Nephron progenitor cell (in vitro differentiated cells): ENCODE data around the gene CENPT.
A peak's percentile ranks its signal among the peaks of the same experiment; 100 is the strongest.

Source experiments
- DNase-seq: peaks from one replicate; pipeline ENCODE4 v3.0.0; 2021
- H3K27ac Mint-ChIP-seq: 2 replicates; pipeline ENCODE4 v1.8.0; 2021; ENCODE audit warnings: mild to moderate bottlenecking, moderate library complexity, mixed read lengths
- H3K27me3 Mint-ChIP-seq: 2 replicates; pipeline ENCODE4 v1.8.0; 2021; ENCODE audit warnings: mild to moderate bottlenecking, low read depth, mixed read lengths; ENCODE audit not compliant: poor library complexity
- H3K36me3 Mint-ChIP-seq: 2 replicates; pipeline ENCODE4 v1.8.0; 2021; ENCODE audit warnings: low read depth, mixed read lengths
- H3K4me1 Mint-ChIP-seq: 2 replicates; pipeline ENCODE4 v1.8.0; 2021; ENCODE audit warnings: mixed read lengths
- H3K4me3 Mint-ChIP-seq: 2 replicates; pipeline ENCODE4 v1.8.0; 2021; ENCODE audit warnings: mild to moderate bottlenecking, moderate library complexity, mixed read lengths
- H3K9me3 Mint-ChIP-seq: 2 replicates; pipeline ENCODE4 v1.8.0; 2021; ENCODE audit warnings: mild to moderate bottlenecking, moderate library complexity, mixed read lengths
- CTCF ChIP-seq: fragments of 200-600 bp; sonication (generic); IDR thresholded peaks from 2 replicates; pipeline ENCODE4 v1.5.0; 2021; ENCODE audit warnings: antibody characterized with exemption

CENPT gene

GRCh38 chr16:67844497-67844896 lies 3.0 kb downstream of the CENPT start:
- Mint-ChIP-seq H3K36me3 (peaks cover 5% of the 10 kb centered on the region), H3K9me3 (no peaks in the 10 kb centered on the region), H3K4me3 (peak overlapping the region; percentile 93), H3K4me1 (peaks cover 56% of the 10 kb centered on the region), H3K27me3 (no peaks in the 10 kb centered on the region), H3K27ac (peak overlapping the region; percentile 89)
- DNase-seq = no peak
- no peak for TF ChIP-seq CTCF

DNA sequence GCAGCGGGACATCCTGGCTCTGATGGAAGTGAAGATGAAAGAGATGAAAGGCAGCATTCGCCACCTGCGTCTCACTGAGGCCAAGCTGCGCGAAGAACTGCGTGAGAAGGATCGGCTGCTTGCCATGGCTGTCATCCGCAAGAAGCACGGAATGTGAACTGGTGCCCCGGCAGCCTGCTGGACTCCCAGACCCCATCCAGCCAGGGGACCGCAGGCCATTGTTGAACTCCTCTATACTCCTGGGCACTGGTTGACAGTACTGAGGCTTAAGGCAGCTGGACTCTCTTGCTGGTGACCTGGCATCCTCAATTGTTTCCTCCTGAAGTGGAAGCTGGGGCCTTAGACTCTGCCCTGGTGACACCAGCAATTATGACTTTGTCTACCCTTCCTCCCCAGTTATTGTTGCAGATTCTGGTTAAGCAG lies 4.1 kb downstream of the CENPT start:
- H3K27ac Mint-ChIP-seq = peak overlapping the region; percentile 89
- peak overlapping the region; percentile 93 for H3K4me3 Mint-ChIP-seq
- no peaks in the 10 kb centered on the region for H3K36me3 Mint-ChIP-seq
- H3K4me1 Mint-ChIP-seq = peaks cover 52% of the 10 kb centered on the region
- peaks cover 2% of the 10 kb centered on the region for H3K27me3 Mint-ChIP-seq
- DNase-seq = peak; percentile 29
- no peaks in the 10 kb centered on the region for H3K9me3 Mint-ChIP-seq
- TF ChIP-seq CTCF = no peak

- Mint-ChIP-seq H3K27me3 (peaks cover 4% of the 10 kb centered on the region), H3K4me1 (peaks cover 50% of the 10 kb centered on the region), H3K4me3 (peak overlapping the region; percentile 93), H3K36me3 (no peaks in the 10 kb centered on the region), H3K9me3 (no peaks in the 10 kb centered on the region), H3K27ac (peak overlapping the region; percentile 89)
- TF ChIP-seq CTCF = no peak
- peak; percentile 65 for DNase-seq
Measured at GRCh38 chr16:67842509-67843342, 4.8 kb downstream of the CENPT start.

- peak; percentile 96 for DNase-seq
Measured at GRCh38 chr16:67841816-67842508, 5.5 kb downstream of the CENPT start, which contains the start of gene THAP11. THAP11 (plus strand) TSS chr16:67842320; CDS start chr16:67842555, 235 bp downstream.

GRCh38 chr16:67841198-67841815 lies 6.2 kb downstream of the CENPT start:
- H3K4me3 Mint-ChIP-seq = peak overlapping the region; percentile 93
- no peaks in the 10 kb centered on the region for H3K36me3 Mint-ChIP-seq
- TF ChIP-seq CTCF = no peak
- DNase-seq = no peak
- peaks cover 47% of the 10 kb centered on the region for H3K4me1 Mint-ChIP-seq
- H3K27me3 Mint-ChIP-seq = peaks cover 4% of the 10 kb centered on the region
- H3K27ac Mint-ChIP-seq = peak overlapping the region; percentile 85
- no peaks in the 10 kb centered on the region for H3K9me3 Mint-ChIP-seq

More at GRCh38 chr16:67841816-67842508, 5.5 kb downstream of the CENPT start, which contains the start of gene THAP11:
- peak within 1 kb of the TSS; percentile 99 for H3K27ac Mint-ChIP-seq
- H3K9me3 Mint-ChIP-seq = no peaks in the 10 kb centered on the region
- H3K36me3 Mint-ChIP-seq = no peaks in the 10 kb centered on the region
- peak; percentile 81 for TF ChIP-seq CTCF
- H3K4me1 Mint-ChIP-seq = peaks cover 48% of the 10 kb centered on the region
- peaks cover 4% of the 10 kb centered on the region for H3K27me3 Mint-ChIP-seq
- H3K4me3 Mint-ChIP-seq = peak within 1 kb of the TSS; percentile 93
